Tibial artery (tissue), 4 donors: Measurements from ENCODE around the gene MAD1L1.

Experiments used
- DNase-seq, 2 donors: peaks; one replicate each; pipeline ENCODE4 v3.0.0-alpha.2; 2019
- H3K27ac ChIP-seq, 2 donors: fragments of 200-600 bp; sonication (generic) in 1 of 2; 1 replicate in 1 of 2; 2 replicates in 1 of 2; pipeline ENCODE4 v1.5.1; 2018 to 2019; ENCODE audit warnings: mild to moderate bottlenecking in 1 of 2
- H3K27me3 ChIP-seq, 2 donors: fragments of 200-600 bp; sonication (generic) in 1 of 2; one replicate each; pipeline versions ENCODE4 v1.5.1 to v1.6.0; 2016 to 2019
- H3K36me3 ChIP-seq, 3 donors: fragments of 200-600 bp; sonication (generic) in 2 of 3; one replicate each; pipeline ENCODE4 v1.5.1; 2016 to 2019; ENCODE audit warnings: mild to moderate bottlenecking in 2 of 3
- H3K4me1 ChIP-seq, 4 donors: fragments of 200-600 bp; sonication (generic) in 2 of 4; 1 replicate in 3 of 4; 2 replicates in 1 of 4; pipeline ENCODE4 v1.5.1; 2016 to 2019
- H3K4me3 ChIP-seq, 2 donors: fragments of 200-600 bp; sonication (generic) in 1 of 2; 1 replicate in 1 of 2; 2 replicates in 1 of 2; pipeline ENCODE4 v1.5.1; 2018 to 2019; ENCODE audit warnings: mild to moderate bottlenecking in 2 of 2
- H3K9me3 ChIP-seq, 3 donors: fragments of 200-600 bp; sonication (generic) in 1 of 3; one replicate each; pipeline ENCODE4 v1.5.1; 2016 to 2019
- intact Hi-C: fragments of 100-400 bp; cut with DNase I; formaldehyde crosslinking; loops from one replicate; pipeline ENCODE4 v1.15.0; 2023; ENCODE audit warnings: low total_unique reads
- TF ChIP-seq, protein P1 (sequence below), 2 experiments: fragments of 200-600 bp in 1 of 2; fragments of 450-650 bp in 1 of 2; IDR thresholded peaks; one replicate each; pipeline ENCODE4 v1.5.1; 2017 to 2019; ENCODE audit warnings: antibody characterized with exemption in 2 of 2, mild to moderate bottlenecking in 1 of 2, moderate library complexity in 1 of 2

Gene MAD1L1

DNA sequence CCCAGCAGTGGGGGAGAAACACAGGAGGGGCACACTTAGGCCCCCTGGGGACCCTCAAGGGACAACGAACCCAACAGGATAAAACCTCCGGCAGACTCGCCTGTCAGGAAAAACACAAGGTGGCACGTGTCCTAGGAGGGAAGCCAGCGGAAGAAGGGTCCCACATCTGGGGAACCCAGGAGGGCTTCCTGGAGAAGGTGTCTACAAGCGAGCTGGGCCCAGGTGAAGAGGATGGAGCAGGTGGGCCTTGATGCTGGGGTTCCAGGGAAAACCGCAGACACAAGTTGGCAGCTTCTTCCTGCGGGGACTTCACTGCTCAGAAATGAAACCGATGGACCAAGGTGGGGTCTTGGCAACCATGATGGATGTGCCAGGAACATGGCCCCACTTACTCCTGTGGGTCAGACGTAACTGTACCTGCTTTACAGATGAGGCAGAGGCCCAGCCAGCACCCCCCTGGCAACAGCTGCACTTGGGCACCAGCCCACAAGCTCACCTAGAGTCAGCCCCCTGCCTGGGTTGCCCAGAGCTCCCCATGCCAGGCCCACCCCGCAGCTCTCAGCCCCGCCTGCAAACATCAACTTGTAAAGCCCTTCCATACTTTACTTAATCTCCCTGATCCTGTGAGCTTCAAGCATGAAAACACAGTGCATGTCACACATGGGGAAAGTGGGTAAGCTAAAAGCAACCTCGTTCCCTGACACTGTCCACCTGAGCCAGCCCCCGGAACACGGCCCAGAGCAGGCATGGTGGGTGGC lies 337.7 kb downstream of the MAD1L1 start:
- no peaks in the 10 kb centered on the region for H3K9me3 ChIP-seq
- TF ChIP-seq, protein P1, sequence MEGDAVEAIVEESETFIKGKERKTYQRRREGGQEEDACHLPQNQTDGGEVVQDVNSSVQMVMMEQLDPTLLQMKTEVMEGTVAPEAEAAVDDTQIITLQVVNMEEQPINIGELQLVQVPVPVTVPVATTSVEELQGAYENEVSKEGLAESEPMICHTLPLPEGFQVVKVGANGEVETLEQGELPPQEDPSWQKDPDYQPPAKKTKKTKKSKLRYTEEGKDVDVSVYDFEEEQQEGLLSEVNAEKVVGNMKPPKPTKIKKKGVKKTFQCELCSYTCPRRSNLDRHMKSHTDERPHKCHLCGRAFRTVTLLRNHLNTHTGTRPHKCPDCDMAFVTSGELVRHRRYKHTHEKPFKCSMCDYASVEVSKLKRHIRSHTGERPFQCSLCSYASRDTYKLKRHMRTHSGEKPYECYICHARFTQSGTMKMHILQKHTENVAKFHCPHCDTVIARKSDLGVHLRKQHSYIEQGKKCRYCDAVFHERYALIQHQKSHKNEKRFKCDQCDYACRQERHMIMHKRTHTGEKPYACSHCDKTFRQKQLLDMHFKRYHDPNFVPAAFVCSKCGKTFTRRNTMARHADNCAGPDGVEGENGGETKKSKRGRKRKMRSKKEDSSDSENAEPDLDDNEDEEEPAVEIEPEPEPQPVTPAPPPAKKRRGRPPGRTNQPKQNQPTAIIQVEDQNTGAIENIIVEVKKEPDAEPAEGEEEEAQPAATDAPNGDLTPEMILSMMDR (IDR thresholded peaks at IDR 0.05), result no peak
- peaks cover 0 to 22% (median 6%) of the 10 kb centered on the region in 3 donors for H3K36me3 ChIP-seq
- H3K27me3 ChIP-seq, result no peaks in the 10 kb centered on the region
- H3K4me1 ChIP-seq, result no peaks in the 10 kb centered on the region
- no peak for DNase-seq
- no peak overlapping the region for H3K27ac ChIP-seq
- intact Hi-C loops, result no loop called here
- H3K4me3 ChIP-seq, result no peak overlapping the region

GRCh38 chr7:1894313-1894900 lies 338.3 kb downstream of the MAD1L1 start:
- no peaks in the 10 kb centered on the region for H3K27me3 ChIP-seq
- TF ChIP-seq, protein P1 (IDR thresholded peaks at IDR 0.05), result no peak
- no peak overlapping the region for H3K4me3 ChIP-seq
- H3K4me1 ChIP-seq, result no peaks in the 10 kb centered on the region
- intact Hi-C loops, result no loop called here
- no peak overlapping the region for H3K27ac ChIP-seq
- H3K36me3 ChIP-seq, result peaks cover 0 to 22% (median 6%) of the 10 kb centered on the region in 3 donors
- H3K9me3 ChIP-seq, result no peaks in the 10 kb centered on the region
- DNase-seq, result no peak

DNA sequence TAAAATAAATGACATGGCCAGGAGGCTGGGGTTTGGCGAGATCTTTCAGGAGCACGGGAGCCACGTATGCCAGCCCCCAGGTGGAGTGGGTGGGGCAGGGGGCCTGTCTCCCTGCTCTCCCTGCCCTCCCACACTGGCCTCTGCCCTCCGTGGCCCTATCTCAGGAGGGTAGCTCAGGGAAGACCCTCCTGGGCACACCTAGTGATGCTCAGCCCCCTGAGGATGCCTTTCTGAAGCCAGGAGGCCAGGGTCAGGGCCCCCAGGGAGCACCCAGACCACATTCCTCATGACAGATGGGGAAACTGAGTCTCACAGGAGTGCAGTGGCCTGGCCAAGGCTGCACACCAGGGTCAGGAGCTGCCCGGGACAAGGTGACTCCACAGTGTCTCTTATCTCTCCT lies 339.3 kb downstream of the MAD1L1 start:
- Histone ChIP-seq H3K27me3 (no peaks in the 10 kb centered on the region), H3K4me1 (no peaks in the 10 kb centered on the region), H3K27ac (no peak overlapping the region), H3K4me3 (no peak overlapping the region), H3K9me3 (no peaks in the 10 kb centered on the region), H3K36me3 (peaks cover 0 to 24% (median 6%) of the 10 kb centered on the region in 3 donors)
- TF ChIP-seq, protein P1 (IDR thresholded peaks at IDR 0.05), result no peak
- intact Hi-C loops, result no loop called here
- DNase-seq, result no peak

DNA sequence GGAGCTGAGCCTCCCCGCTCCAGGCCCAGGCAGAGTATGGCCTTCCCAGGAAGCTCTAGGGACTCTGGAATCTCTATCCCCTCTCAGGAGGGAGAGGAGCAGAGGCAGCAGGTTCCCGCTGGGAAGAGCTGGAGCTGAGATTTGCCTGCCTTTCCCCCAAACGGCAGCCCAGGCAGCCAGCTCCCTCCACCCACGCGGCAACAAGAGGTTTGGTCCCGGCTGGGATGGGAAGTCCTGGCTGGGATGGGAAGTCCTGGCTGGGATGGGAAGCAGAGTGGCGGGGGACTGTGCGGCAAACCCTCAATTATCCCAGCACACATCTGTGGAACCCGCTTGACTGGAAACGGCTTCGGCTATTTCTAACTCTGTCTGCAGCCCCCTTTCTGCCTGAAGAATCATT lies 339.7 kb downstream of the MAD1L1 start:
- peaks cover 0 to 25% (median 6%) of the 10 kb centered on the region in 3 donors for H3K36me3 ChIP-seq
- no peak overlapping the region for H3K4me3 ChIP-seq
- no peak overlapping the region for H3K27ac ChIP-seq
- no peak for DNase-seq
- TF ChIP-seq, protein P1 (IDR thresholded peaks at IDR 0.05), result no peak
- no peaks in the 10 kb centered on the region for H3K4me1 ChIP-seq
- no peaks in the 10 kb centered on the region for H3K27me3 ChIP-seq
- intact Hi-C loops, result no loop called here
- no peaks in the 10 kb centered on the region for H3K9me3 ChIP-seq

DNA sequence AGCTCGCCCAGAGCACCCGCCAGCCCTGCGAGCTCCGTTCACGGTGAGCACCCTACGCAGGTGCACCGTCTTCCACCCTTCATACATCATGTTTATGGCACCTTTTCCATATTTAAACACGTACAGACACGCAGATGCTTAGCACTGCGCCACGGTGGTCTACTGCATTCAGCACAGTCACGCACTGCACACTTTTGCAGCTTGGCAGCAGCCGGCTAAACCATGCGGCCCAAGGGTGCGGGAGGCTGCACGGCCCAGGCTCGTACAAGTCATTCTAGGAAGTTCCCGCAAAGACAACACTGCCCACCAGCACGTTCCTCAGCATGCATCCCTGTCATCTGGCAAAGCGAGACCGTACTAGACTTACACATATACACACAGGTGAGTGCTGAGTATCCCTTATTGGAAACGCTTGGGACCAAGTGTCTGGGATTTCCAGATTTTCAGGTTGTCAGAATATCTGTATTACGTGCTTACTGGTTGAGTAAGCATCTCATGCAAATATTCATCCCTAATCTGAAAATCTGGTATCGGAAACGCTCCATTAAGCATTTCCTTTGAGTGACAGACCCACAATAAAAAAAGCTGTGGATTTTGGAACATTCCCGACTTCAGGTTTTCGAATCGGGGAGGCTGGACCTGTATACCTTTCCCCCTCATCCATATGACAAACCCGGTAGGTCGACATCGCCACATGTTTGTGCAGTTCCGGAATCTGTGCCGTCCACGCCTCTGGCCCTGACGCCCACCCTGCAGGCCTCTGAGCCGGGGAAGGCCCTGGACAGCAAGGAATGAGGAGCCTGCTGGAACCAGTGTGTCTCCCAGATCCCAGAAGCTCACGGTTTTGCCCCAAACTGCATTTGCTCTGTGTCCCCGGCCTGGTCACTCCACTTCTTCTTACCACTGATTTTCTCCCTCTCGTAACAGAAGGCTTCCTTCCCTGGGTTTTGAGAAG lies 340.5 kb downstream of the MAD1L1 start:
- TF ChIP-seq, protein P1 (IDR thresholded peaks at IDR 0.05), result no peak
- Histone ChIP-seq H3K9me3 (no peaks in the 10 kb centered on the region), H3K36me3 (peaks cover 0 to 24% (median 0%) of the 10 kb centered on the region in 3 donors), H3K27ac (no peak overlapping the region), H3K4me1 (no peaks in the 10 kb centered on the region), H3K4me3 (no peak overlapping the region), H3K27me3 (no peaks in the 10 kb centered on the region)
- intact Hi-C loops, result no loop called here
- no peak for DNase-seq
